Raji (cell line): Measurements from ENCODE around the gene CCL16.

Experiments
- POLR2A ChIP-seq: IDR thresholded peaks from 2 replicates; pipeline ENCODE4 v1.6.1; 2011; ENCODE audit warnings: low read depth, low read length, control low read depth; ENCODE audit not compliant: insufficient read depth

Gene CCL16

GRCh38 chr17:35981246-35981645, at the start of gene CCL16:
TSS of gene CCL16 (minus strand) at chr17:35981497. CDS start at chr17:35981420, 77 bp downstream.
- TF ChIP-seq POLR2A: no peak

GRCh38 chr17:36030956-36031355, 49.7 kb upstream of the CCL16 start:
- no peak for TF ChIP-seq POLR2A

DNA sequence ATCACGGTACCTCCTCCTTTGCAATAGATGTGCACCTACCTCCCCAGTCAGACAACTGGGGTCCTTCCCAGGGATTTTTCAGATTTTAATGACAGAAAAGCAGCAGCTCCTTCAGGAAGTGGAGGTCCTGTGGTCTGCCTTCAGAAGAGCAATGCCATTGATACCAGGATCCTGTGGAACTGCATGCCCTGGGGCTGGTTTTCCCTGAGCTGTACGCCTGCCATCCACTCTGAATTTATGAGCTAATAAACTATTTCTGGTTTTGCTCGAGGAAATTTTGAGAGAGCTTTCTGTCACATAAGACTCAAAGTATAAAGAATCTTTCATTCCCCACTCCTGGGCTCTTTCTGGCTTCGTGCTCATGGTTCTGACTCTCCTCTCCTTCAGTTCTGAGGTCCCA, 46.5 kb upstream of the CCL16 start:
- no peak for TF ChIP-seq POLR2A

DNA sequence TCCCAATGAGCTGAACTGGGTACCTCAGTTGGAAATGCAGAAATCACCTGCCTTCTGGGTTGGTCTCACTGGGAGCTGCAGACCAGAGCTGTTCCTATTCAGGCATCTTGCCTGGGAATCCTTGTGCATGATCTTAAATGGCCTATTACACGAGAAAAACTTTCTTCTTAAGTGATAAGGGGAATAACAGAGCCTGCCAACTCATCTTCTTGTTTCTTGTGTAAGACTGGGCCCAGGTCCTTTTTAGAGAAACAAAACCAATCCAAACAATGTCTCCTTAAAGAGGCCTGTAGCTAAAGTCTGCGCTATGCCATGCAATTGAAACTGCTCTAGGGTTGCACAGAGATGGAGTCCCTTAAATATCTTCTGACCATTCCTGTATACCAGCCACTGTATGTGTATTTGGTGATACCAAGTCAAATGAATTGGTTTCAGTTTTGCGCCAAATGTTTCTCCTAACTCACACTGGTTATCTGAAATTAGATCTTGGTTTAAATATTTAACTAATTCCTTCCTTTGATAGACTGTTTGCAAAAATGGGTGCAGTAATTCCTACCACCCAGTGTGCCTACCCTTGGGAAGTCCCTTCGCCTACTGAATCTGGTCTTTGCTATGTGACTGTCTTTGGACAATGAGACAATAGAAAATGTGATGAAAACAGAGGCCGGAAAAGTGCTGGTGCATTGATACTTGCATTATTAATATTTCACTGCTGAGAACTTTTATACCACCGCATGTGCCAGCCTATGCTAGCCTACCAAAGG, 43.0 kb upstream of the CCL16 start:
- no peak for TF ChIP-seq POLR2A

- TF ChIP-seq POLR2A: no peak
Measured at GRCh38 chr17:36019423-36019822, 38.1 kb upstream of the CCL16 start.

DNA sequence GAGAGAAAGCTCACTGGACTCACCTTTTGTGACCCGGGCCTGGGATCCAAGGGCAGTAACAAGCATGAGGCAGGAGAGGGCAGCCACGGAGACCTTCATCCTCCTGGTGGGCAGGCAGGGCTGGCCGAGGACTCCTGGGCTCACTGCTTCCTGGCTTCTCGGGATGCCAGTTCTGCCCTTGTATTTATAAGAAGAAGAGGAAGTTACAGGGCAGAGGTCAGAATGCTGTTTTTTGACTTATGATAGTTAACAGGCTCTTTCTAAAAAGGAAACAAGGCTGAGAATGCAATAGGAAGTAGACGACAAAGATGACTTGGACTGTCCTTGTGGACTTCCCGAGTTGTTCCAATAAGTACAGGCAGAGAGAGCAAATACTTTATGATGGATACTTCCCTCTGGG, 36.5 kb upstream of the CCL16 start, which contains the start of gene CCL23:
TSS of gene CCL23 (minus strand) at position 174 of the 400 bp plus-strand sequence. CDS start at position 99, 75 bp downstream.
- TF ChIP-seq POLR2A: no peak

DNA sequence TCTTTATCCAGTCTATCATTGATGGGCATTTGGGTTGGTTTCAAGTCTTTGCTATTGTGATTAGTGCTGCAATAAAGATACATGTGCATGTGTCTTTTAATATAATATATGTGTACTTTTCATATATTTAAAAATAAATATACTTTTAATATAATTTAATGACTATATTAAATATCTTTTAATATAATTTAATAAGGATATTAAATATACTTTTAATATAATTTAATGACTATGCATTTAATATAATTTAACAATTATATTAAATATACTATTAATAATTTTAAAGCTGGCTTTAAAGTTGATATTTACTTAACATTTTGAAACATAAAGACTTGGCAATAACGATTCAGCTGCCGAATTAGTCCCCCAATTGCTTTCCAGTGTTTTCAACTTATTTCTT, 35.3 kb upstream of the CCL16 start:
- TF ChIP-seq POLR2A: no peak

DNA sequence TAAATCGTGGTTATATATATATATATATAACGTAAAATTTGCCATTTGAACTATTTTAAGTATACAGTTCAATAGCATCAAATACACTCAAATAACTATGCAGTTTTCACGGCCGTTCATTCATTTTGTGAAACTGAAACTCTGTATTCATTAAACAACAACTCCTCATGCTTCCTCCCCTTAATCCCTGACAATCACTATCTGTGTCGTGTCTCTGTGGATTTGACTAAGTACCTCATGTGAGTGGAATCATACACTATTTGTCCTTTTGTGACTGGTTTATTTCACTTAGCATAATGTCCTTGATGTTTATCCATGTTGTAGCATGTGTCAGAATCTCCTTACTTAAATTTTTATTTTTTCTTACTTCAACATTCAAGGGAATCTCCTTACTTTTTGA, 33.6 kb upstream of the CCL16 start:
- TF ChIP-seq POLR2A: no peak

- TF ChIP-seq POLR2A: no peak
Measured at GRCh38 chr17:36011201-36011600, 29.9 kb upstream of the CCL16 start.

- TF ChIP-seq POLR2A: no peak
Measured at GRCh38 chr17:36008998-36009665, 27.8 kb upstream of the CCL16 start.

DNA sequence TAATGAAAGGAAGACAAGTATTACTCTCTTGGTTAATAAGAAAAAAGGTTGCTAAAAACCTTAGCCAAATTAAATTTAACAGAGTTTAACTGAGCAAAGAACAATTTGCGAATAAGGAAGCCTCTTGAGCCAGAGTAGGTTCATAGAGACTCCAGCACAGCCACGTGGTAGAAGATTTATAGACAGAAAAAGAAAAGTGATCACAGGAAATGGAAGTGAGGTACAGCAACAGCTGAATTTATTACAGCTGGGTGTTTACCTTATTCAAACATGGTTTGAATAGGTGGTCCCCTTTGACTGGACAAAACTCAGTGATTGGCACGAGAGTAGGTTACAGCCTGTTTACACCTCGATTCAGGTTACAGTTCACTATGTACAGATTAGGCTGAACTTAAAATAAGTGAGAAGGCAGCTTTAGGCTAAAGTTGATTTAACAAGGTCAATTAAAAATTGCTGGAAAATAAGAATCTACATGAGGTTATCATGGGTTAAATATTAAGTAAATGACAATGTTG, 23.4 kb upstream of the CCL16 start:
- TF ChIP-seq POLR2A: no peak

GRCh38 chr17:36002631-36003030, 21.3 kb upstream of the CCL16 start:
- TF ChIP-seq POLR2A: no peak

DNA sequence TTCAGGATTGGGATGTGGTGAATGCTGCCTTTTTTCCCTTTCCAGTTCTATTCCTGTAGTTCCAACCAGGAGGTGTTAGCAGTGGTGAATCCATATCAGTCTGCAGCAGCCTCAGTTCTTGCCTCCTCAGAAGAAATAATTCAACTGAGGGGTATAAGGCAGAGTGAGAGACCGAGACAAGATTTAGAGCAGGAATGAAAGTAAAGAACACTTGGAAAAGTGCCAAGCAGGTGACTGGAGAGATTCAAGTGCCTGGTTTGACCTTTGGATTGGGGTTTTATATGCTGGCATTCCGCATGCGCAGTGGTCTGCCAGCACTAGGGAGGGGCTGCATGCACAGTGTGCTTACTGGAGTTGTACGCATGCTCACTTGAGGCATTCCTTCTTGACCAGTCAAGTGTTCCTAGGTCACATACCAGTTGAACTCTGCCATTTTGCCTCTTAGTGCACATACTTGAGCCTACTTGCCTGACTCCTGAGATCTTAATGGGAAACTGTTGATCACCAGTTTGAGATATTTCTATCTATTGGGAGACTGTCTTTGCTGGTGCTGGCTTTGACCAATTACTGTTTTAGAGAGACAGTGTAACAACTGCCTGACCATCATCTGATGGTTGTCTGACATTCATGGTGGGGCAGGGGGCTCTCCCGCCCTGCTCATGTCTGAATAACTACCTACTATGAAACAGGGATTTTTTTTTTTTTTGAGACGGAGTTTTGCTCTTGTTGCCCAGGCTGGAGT, 20.7 kb upstream of the CCL16 start:
- TF ChIP-seq POLR2A: no peak

- TF ChIP-seq POLR2A: no peak
Measured at GRCh38 chr17:36001110-36001771, 19.9 kb upstream of the CCL16 start, which contains the start of gene CCL15. TSS of gene CCL15 (minus strand) at chr17:36001553. CDS start at chr17:36001492, 61 bp downstream.

DNA sequence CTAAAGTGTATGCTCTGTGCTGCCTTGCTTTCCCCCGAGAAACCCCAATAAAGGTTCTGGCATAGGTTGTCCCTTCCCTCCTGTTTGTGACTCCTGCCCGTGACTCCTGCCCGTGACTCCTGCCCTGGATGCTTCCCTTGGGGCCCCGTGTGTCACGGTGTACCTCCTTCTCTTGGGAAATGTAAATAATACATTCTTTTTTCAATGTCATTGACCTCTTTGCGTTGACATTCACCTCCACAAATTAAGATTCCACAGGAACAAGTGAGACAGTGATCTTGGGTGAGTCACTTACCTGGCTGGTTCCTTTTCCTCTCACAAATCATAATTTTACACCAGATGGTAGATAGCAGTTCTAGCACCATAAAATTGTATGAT, 19.4 kb upstream of the CCL16 start:
- TF ChIP-seq POLR2A: no peak
